Right ventricle myocardium inferior (tissue), 1 donor: ENCODE data around the gene DNASE1L2. TPM values are rescaled to one million over a fixed set of nuclear protein-coding genes. Genes with fewer than 3 reads are reported as not detected.
"Not testable (repeated sequence)": the region's sequence is repeated elsewhere in the genome, so short reads cannot be mapped to it uniquely, and the experiment has no call there.

ENCODE experiments used
- ATAC-seq: fragments of 200-7000 bp; cut with Tn5 transposase; one replicate; pipeline ENCODE4 v1.9.1; 2020; ENCODE audit warnings: mild to moderate bottlenecking, moderate library complexity
- DNase-seq: peaks from one replicate; pipeline ENCODE4 v3.0.0; 2021; ENCODE audit errors: missing footprints
- intact Hi-C: fragments of 100-400 bp; cut with DNase I; formaldehyde crosslinking; loops from one replicate; pipeline ENCODE4 v1.11.0; 2022
- total RNA-seq: library from RNA; stranded (reverse); fragmentation: NEBNext Ultra II Directional; extraction: Animal tissue kit (Norgen Biotek cat#: 25700); gene quantifications from one replicate; pipeline ENCODE4 v1.2.1, GENCODE V29; 2021
- donor health status: DM: no; HTN: yes; CAD: no; lungs with severe emphysema.

Gene DNASE1L2
- total RNA-seq, 1 donor from 2014 or later, result 0.49 TPM

- ATAC-seq, result no peak
- intact Hi-C loops, result no loop called here
- DNase-seq, result no peak
Observed at GRCh38 chr16:2200313-2200712, 35.9 kb upstream of the DNASE1L2 start.

DNA sequence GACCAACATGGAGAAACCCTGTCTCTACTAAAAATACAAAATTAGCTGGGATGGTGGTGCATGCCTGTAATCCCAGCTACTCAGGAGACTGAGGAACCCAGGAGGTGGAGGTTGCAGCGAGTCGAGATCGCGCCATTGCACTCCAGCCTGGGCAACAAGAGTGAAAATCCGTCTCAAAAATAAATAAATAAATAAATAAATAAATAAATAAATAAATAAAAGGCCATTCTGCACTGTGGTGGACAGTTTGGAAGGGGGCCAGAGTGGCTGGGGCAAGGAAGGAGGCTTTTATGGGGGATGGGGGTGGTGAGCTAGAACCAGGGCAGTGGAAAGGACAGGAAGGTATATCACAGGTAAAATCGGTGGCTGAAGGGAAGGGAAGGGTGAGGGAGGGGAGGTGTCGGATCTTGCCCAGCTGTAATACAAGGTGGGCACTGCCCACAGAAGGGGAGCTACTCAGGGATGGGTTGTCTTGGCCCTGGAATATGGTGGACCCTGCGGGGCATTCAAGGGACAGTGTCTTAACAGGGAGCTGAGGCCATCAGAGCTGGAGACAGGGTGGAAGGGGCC is 33.0 kb upstream of the DNASE1L2 start:
- intact Hi-C loops, DNase-seq, ATAC-seq: not testable (repeated sequence)

DNA sequence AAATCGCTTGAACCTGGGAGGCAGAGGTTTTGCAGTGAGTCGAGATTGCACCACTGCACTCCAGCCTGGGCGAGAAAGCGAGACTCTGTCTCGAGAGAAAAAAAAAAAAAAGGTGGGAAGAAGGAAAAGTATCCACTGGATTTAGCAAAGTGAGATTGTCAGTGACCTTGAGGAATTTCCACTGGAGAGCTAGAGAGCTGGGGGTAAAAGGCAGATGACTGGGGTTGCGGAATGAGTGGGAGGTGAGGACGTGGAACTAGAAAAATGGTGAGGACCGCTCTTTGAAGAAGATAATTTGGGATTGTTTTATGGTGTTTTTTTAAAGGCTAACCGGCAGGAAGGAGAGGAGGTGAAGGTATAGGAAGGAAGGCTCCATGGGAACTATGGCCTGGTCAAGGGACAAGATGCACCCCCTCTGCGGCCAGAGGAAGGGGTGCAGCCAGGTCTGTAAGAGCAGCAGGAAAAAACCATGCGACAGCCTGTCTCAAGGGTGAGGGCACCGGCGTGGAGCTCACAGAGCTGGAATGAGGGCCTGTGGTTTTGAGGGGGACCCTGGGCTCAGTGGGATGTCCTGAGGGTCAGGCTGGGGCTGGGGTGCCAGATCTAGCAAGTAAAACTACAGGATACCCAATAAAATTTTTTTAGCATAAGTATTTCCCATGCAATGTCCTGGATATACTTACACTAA is 31.7 kb upstream of the DNASE1L2 start:
- no peak for ATAC-seq
- intact Hi-C loops, result loop anchor here (5.0 kb wide), 3 partner anchors 47 to 308 kb away; partner anchors contain the start of genes ATP6V0C, ECI1 and TRAF7

DNA sequence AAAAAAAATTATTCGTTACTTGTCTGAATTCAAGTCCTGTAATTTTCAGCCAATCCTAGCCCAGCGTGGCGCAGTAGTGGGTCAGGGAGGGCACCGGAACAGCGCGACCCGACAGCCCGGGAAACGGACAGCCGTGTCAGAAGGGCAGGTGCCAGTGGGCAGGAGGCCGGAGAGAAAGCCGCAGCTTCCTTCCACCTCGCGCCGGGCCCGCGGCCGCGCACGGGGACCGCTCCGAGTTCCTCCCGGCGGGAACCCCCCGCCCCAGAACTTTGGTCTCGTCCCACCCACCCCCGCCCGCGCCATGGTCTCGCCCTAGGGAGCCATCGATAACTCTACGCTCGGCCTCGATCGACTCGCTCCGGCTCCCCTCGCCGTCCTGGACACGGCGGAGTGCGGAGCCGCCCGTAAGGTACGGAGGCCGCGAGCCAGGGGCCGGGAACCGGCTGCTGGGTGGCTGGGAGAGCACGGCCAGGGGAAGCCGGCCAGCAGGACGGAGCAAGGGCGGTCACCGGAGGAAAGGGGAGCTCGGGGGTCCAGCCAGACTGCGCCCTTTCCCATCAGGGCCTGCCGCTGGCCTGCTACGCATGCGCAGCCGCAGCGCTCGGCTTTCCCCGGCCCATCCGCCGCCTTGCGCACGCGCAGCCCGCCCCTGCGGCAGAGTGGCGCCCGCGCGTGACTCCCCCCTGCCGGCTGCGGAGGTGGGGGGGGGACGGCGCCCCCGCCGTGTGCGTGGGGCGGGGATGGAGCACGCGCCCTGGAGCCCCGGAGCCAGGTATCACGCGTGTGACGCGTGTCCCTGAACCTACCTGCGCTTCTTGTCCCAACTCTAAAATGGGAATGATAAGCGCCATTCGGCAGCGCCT is 30.9 kb upstream of the DNASE1L2 start, which contains the start of gene MLST8:
MLST8 (plus strand) TSS at position 351 of the 863 bp plus-strand sequence. CDS start 632 bp downstream, outside the sequence.
- ATAC-seq, result peak; percentile 89
- intact Hi-C loops, result loop anchor here (5.0 kb wide), 3 partner anchors 47 to 307 kb away; partner anchors contain the start of genes ATP6V0C, ECI1 and TRAF7
- peak; percentile 93 for DNase-seq

More for the DNA sequence above, 31.7 kb upstream of the DNASE1L2 start:
- DNase-seq, result no peak

DNA sequence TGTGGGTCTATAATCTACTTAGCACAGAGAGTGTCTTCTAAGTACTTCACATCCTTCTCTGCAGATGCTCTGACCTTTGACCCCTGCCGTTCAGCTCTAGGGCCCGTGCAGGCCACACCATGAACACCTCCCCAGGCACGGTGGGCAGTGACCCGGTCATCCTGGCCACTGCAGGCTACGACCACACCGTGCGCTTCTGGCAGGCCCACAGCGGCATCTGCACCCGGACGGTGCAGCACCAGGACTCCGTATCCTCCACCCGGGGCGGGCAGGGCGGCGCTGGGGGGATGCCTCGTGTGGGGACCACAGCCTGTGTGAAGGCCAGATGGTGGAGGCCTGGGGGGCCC is 30.3 kb upstream of the DNASE1L2 start:
- intact Hi-C loops, result loop anchor here (5.0 kb wide), 3 partner anchors 46 to 306 kb away; partner anchors contain the start of genes ATP6V0C, ECI1 and TRAF7
- no peak for ATAC-seq
- peak; percentile 78 for DNase-seq

GRCh38 chr16:2206420-2206779 is 29.8 kb upstream of the DNASE1L2 start:
- intact Hi-C loops, result loop anchor here (5.0 kb wide), 3 partner anchors 46 to 306 kb away; partner anchors contain the start of genes ATP6V0C, ECI1 and TRAF7
- DNase-seq, result no peak
- no peak for ATAC-seq

DNA sequence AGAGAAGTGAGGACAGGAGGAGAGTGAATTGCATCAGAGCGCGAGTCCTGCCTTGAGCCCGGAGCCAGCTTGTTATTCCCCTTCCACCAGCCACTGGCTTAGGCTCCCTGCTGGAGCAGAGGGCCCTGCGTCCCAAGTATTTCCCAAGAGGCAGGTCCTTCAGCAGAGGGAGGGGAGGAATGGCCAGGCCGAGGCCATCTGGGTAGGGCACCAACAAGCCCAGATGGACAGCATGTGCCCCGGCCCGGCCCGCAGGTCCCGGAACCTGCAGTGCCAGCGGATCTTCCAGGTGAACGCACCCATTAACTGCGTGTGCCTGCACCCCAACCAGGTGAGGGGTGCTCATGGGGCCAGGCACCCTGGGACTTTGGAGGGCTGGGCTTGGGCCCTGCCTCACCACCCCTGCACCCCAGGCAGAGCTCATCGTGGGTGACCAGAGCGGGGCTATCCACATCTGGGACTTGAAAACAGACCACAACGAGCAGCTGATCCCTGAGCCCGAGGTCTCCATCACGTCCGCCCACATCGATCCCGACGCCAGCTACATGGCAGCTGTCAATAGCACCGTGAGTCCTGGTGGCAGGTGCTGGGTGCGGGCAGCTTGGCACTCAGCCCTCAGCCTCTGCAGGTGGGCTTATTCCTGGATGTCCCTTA is 29.3 kb upstream of the DNASE1L2 start:
- intact Hi-C loops, result loop anchor here (5.0 kb wide), 3 partner anchors 45 to 305 kb away; partner anchors contain the start of genes ATP6V0C, ECI1 and TRAF7
- ATAC-seq (no peak), DNase-seq (no peak)

DNA sequence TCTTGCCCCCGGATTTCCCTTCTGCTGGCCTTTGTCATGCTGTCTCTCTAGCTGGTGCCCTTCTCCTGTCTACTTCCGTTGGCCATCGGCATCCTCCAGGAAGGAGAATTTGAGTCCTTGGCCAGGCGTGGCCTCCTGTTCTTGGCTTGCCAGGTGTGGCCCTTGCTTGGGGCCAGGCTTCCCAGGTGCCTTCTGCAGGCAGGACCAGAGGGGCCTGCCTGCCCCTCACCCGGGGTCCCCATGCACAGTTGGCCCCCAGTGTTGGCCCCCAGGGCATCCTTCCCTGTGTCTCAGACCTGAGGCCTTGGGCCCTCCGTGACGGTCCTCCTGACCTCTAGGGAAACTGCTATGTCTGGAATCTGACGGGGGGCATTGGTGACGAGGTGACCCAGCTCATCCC is 28.4 kb upstream of the DNASE1L2 start:
- DNase-seq, result no peak

DNA sequence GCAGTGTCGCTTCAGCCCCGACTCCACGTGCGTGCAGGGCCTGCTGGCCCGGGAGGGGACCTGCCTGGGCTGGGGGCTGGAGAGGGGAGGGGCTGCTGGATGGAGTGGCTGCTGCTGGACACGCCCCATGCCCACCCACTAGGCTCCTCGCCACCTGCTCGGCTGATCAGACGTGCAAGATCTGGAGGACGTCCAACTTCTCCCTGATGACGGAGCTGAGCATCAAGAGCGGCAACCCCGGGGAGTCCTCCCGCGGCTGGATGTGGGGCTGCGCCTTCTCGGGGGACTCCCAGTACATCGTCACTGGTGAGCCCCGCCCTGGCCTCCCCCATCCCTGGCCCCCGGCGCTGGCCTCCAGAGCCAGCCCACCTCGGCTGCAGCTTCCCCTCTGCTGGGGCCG is 27.9 kb upstream of the DNASE1L2 start:
- intact Hi-C loops, result loop anchor here (5.0 kb wide), 3 partner anchors 44 to 304 kb away; partner anchors contain the start of genes ATP6V0C, ECI1 and TRAF7
- DNase-seq, result no peak
- ATAC-seq, result no peak

More for the DNA sequence above, 28.4 kb upstream of the DNASE1L2 start:
- intact Hi-C loops, result loop anchor here (5.0 kb wide), 3 partner anchors 44 to 304 kb away; partner anchors contain the start of genes ATP6V0C, ECI1 and TRAF7
- ATAC-seq, result no peak

DNA sequence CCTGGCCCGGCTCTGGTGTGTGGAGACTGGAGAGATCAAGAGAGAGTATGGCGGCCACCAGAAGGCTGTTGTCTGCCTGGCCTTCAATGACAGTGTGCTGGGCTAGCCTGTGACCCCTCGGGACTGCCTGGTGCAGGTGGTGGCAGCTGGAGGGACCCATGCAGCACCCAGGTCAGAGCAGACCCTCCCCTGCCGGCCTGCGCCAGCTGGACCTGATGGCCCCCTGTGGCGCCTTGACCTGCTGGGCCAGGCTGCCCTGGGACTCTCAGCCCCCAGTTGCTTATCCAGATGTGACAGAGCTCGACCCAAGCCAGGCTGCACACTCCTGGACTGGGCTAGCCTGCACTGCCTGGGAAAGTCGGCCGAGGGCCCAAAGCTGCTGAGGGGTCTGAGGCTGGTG is 27.5 kb upstream of the DNASE1L2 start:
- intact Hi-C loops, result loop anchor here (5.0 kb wide), 3 partner anchors 44 to 304 kb away; partner anchors contain the start of genes ATP6V0C, ECI1 and TRAF7
- no peak for DNase-seq

GRCh38 chr16:2209258-2210008 is 26.8 kb upstream of the DNASE1L2 start:
- no peak for DNase-seq
- intact Hi-C loops, result loop anchor here (5.0 kb wide), 4 partner anchors 43 to 303 kb away; partner anchors contain the start of genes ATP6V0C, ECI1, RPS2 and TRAF7
- no peak for ATAC-seq

More for the DNA sequence above, 27.5 kb upstream of the DNASE1L2 start:
- no peak for ATAC-seq

GRCh38 chr16:2210009-2210332 is 26.3 kb upstream of the DNASE1L2 start:
- DNase-seq (no peak), ATAC-seq (no peak)
- intact Hi-C loops, result loop anchor here (5.0 kb wide), 1 partner anchor 248 kb away; the partner anchor contains the start of gene RPS2

DNA sequence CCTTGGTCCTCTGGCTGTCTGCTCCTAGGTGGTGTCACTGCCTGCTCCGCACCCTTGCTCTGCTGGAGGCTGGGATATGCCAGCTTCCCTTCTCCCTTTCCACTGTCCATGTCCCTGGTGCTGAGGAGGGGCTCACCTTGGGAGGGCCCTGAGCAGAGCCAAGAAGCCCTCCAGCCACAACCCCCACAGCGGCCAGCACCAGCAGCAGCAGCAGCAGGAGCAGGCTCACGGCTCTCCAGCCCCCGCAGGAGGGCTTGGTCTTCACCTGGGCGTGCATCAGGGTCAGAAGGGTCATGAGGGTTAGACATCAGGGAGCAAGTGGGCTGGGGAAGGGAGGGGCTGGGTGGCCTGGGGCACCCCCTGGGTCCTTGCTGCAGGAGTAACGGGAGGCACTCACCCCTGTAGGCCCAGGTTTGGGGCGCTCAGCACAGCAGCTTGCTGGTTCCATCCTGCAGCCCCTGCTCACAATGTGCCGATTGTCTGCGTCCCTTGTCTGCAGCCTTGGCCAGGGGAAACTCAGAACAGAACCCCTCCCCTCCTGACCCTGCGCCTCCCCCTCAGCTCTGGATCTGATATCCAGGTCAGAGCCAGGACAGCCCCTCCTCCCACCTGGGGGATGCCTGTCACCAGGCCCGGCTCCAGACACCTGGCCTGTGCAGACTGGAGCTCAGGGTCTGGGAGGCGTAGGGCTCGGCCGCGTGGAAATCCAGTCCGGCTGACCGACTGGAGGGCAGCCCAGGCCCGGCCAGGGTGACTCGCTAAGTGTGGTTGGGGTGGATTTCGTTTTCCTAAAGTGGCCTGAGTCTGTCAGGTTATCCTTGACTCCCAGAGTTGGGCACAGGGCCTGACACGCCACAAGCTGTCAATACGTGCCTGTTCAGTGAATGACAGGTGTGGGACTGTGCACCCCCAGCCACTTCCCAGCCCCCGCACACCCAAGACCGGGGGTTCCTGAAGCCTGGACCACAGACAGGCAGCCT is 25.6 kb upstream of the DNASE1L2 start, which contains the start of gene BRICD5:
BRICD5 (minus strand) TSS at position 478 of the 980 bp plus-strand sequence; CDS start at position 448, 30 bp downstream.
- ATAC-seq (no peak), DNase-seq (no peak)
- intact Hi-C loops, result loop anchor here (5.0 kb wide), 1 partner anchor 248 kb away; the partner anchor contains the start of gene RPS2

DNA sequence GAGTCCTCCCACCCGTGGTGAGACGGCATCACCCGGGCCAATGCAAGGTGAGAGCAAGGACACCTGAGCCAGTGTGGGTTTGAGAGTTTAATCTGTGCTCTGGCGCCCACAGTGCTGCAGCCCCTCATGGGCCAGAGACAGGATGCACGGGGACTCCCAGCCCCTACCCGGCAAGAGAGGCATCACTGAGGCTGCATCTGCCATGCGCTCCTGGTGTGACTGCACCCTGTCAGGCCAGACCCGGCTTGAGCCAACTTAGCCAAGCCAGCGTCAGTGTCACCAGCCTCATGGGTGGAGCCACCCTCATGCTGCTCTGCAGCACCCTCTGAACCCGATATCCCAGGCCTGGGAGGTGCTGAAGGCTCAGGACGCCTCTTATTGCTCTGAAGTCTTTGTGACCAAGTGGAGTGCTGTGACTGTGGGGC is 24.3 kb upstream of the DNASE1L2 start:
- ATAC-seq (no peak), DNase-seq (no peak)
- intact Hi-C loops, result loop anchor here (5.0 kb wide), 1 partner anchor 250 kb away; the partner anchor contains the start of gene RPS2

DNA sequence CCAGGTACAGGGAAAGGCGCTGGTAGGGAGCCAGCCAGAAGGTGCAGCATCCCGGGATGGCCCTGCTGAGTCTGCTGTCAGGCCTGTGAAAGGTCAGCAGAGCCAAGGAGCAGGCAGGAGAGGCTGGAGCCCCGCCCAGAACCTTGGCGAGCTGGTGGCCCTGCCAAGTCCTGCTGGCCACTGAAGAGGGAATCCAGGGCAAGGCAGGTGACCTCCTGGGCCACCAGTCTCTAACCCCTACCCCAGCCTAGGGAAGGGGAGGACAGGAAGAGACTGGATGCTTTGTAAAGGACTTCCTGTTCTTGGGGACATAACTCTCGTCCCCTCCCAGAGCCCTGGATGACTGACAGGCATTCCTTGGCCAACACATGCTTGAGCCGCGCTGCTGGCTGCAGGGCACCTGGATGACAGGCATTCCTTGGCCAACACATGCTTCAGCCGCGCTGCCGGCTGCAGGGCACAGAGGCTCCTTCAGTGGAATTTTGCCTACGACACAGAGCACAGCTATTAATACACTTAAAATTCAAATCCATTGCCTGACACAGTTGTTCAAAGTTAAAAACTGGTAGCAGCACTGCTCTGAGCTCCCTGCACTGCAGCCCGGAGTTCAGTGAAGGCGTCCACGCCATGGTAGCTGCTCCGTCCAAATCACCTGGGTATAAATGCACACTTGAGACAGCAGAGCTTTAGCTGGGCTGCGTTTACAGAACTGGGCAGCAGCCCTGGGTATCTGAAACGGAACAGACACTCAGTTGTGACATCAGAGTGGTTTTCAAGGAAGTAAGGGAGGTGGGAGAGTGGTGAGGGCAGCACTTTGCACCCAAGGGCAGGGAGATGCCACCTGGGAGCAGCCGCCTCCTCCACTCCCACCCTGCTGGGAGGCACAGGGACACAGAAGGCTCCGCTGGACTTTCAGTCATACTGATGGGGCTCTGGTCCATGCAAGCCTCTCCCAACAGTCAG is 23.6 kb upstream of the DNASE1L2 start:
- no peak for DNase-seq
- intact Hi-C loops, result loop anchor here (5.0 kb wide), 1 partner anchor 250 kb away; the partner anchor contains the start of gene RPS2
- ATAC-seq, result peak; percentile 38
